SK-N-SH (cell line): ENCODE results near the gene TOX2.

Experiments
- CHD2 ChIP-seq: fragments of 150-350 bp; IDR thresholded peaks from 2 replicates; pipeline ENCODE4 v1.6.1; 2018; ENCODE audit warnings: low read length; ENCODE audit not compliant: partially characterized antibody
- CTCF ChIP-seq: fragments of 200-600 bp; sonication (generic); IDR thresholded peaks from 2 replicates; pipeline ENCODE4 v1.6.1; 2017; ENCODE audit warnings: antibody characterized with exemption, mild to moderate bottlenecking, moderate library complexity
- EP300 ChIP-seq, 2 experiments: IDR thresholded peaks; 2 replicates each; pipeline versions ENCODE4 v1.4.0 to v1.6.1; 2012; ENCODE audit warnings: borderline replicate concordance in 1 of 2, low read depth in 1 of 2, low read length in 1 of 2
- EZH2phosphoT487 ChIP-seq: fragments of 200-600 bp; sonication (generic); IDR thresholded peaks from 2 replicates; pipeline ENCODE4 v1.6.1; 2017; ENCODE audit warnings: low read depth, mixed run types, mild to moderate bottlenecking, antibody characterized with exemption, moderate library complexity, borderline replicate concordance
- GABPA ChIP-seq: IDR thresholded peaks from 2 replicates; pipeline ENCODE4 v1.4.0; 2012; ENCODE audit warnings: low read depth, mild to moderate bottlenecking
- MEF2A ChIP-seq: IDR thresholded peaks from 2 replicates; pipeline ENCODE4 v1.4.0; 2012; ENCODE audit warnings: low read depth, borderline replicate concordance
- POLR2AphosphoS5 ChIP-seq: IDR thresholded peaks from 2 replicates; pipeline ENCODE4 v1.6.1; 2012; ENCODE audit warnings: low read depth, low read length
- RAD21 ChIP-seq: IDR thresholded peaks from 2 replicates; pipeline ENCODE4 v1.6.1; 2012; ENCODE audit warnings: mild to moderate bottlenecking, low read length
- REST ChIP-seq: IDR thresholded peaks from 2 replicates; pipeline ENCODE4 v1.6.1; 2012; ENCODE audit warnings: mild to moderate bottlenecking, low read depth, low read length, moderate library complexity
- RFX5 ChIP-seq: IDR thresholded peaks from 2 replicates; pipeline ENCODE4 v1.6.1; 2012; ENCODE audit warnings: mild to moderate bottlenecking, improper control_type of control experiment, low read length
- TAF1 ChIP-seq: IDR thresholded peaks from 2 replicates; pipeline ENCODE4 v1.6.1; 2012; ENCODE audit warnings: low read depth, mild to moderate bottlenecking, low read length, moderate library complexity, borderline replicate concordance
- TEAD4 ChIP-seq: IDR thresholded peaks from 2 replicates; pipeline ENCODE4 v1.4.0; 2012; ENCODE audit warnings: mild to moderate bottlenecking, borderline replicate concordance; ENCODE audit not compliant: insufficient read depth
- YY1 ChIP-seq: IDR thresholded peaks from 2 replicates; pipeline ENCODE4 v1.4.0; 2012; ENCODE audit warnings: low read depth, mild to moderate bottlenecking

GRCh38 chr20:43983904-43984361 is 69.3 kb downstream of the TOX2 start:
- TF ChIP-seq YY1 (no peak), CTCF (no peak), TAF1 (no peak), GABPA (no peak), EP300 (IDR thresholded peaks at IDR 0.05; ENCODE audit: borderline replicate concordance in 1 of 2, low read depth in 1 of 2, low read length in 1 of 2) (no peak), REST (no peak), EZH2phosphoT487 (no peak), RAD21 (no peak), MEF2A (no peak), POLR2AphosphoS5 (no peak), TEAD4 (no peak), CHD2 (no peak), RFX5 (no peak)
